Keratinocyte (primary cell): ENCODE data around the gene NAT9. TPM values are rescaled to one million over a fixed set of nuclear protein-coding genes. Genes with fewer than 3 reads are reported as not detected.

Experiments
- DNase-seq: peaks from one replicate; pipeline ENCODE4 v3.0.0-alpha.2; 2011; ENCODE audit warnings: low read depth, missing footprints, low spot score
- FAIRE-seq: peaks from 2 replicates; lab custom pipeline; 2011; peaks lifted over from hg19 to GRCh38; lab: Jason Lieb, UNC
- H2AFZ ChIP-seq: 2 replicates; pipeline ENCODE4 v1.6.0; 2012; ENCODE audit warnings: low read length, control low read depth, inconsistent platforms; ENCODE audit not compliant: control insufficient read depth
- H3K27ac ChIP-seq: 2 replicates; pipeline ENCODE4 v1.5.1; 2011; ENCODE audit warnings: low read length; ENCODE audit not compliant: control insufficient read depth, insufficient read depth
- H3K27me3 ChIP-seq: 3 replicates; pipeline ENCODE4 v1.6.0; 2011; ENCODE audit warnings: low read length; ENCODE audit not compliant: control insufficient read depth, insufficient read depth; ENCODE audit errors: extremely low read depth
- H3K36me3 ChIP-seq, 2 experiments: 2 replicates in 1 of 2; 3 replicates in 1 of 2; pipeline ENCODE4 v1.5.1; 2011; ENCODE audit warnings: low read length in 2 of 2, mild to moderate bottlenecking in 1 of 2; ENCODE audit not compliant: control insufficient read depth in 2 of 2, insufficient read depth in 2 of 2; ENCODE audit errors: extremely low read depth in 1 of 2
- H3K4me1 ChIP-seq: 3 replicates; pipeline ENCODE4 v1.5.1; 2011; ENCODE audit warnings: low read length; ENCODE audit not compliant: control insufficient read depth, insufficient read depth; ENCODE audit errors: extremely low read depth
- H3K4me2 ChIP-seq: 3 replicates; pipeline ENCODE4 v1.6.0; 2011; ENCODE audit warnings: low read depth, low read length; ENCODE audit not compliant: control insufficient read depth, insufficient read depth; ENCODE audit errors: extremely low read depth
- H3K4me3 ChIP-seq, 3 experiments: fragments of 200-600 bp in 1 of 3; sonication (generic) in 1 of 3; 2 replicates in 2 of 3; 3 replicates in 1 of 3; pipeline ENCODE4 v1.5.1; 2011 to 2016; ENCODE audit warnings: low read length in 3 of 3, mild to moderate bottlenecking in 3 of 3, control low read depth in 2 of 3, inconsistent platforms in 1 of 3, low read depth in 1 of 3, mixed read lengths in 1 of 3, mixed run types in 1 of 3, moderate library complexity in 1 of 3; ENCODE audit not compliant: control insufficient read depth in 2 of 3, insufficient read depth in 2 of 3; ENCODE audit errors: extremely low read depth in 1 of 3
- H3K79me2 ChIP-seq: 2 replicates; pipeline ENCODE4 v1.6.0; 2012; ENCODE audit warnings: low read length; ENCODE audit not compliant: control insufficient read depth, insufficient read depth
- H3K9ac ChIP-seq: 3 replicates; pipeline ENCODE4 v1.6.0; 2011; ENCODE audit warnings: low read length; ENCODE audit not compliant: control insufficient read depth, insufficient read depth; ENCODE audit errors: extremely low read depth
- H3K9me1 ChIP-seq: 3 replicates; pipeline ENCODE4 v1.6.0; 2011; ENCODE audit warnings: low read length; ENCODE audit not compliant: control insufficient read depth, insufficient read depth; ENCODE audit errors: extremely low read depth
- H3K9me3 ChIP-seq: 2 replicates; pipeline ENCODE4 v1.5.1; 2012; ENCODE audit warnings: low read depth, low read length; ENCODE audit not compliant: control insufficient read depth
- H4K20me1 ChIP-seq: 3 replicates; pipeline ENCODE4 v1.6.0; 2011; ENCODE audit warnings: low read length; ENCODE audit not compliant: control insufficient read depth, insufficient read depth; ENCODE audit errors: extremely low read depth
- EZH2 ChIP-seq: IDR thresholded peaks from one replicate; pipeline ENCODE4 v1.6.1; 2012; ENCODE audit warnings: inconsistent platforms, mild to moderate bottlenecking, low read length, moderate library complexity
- dilution Hi-C: fragments of 300-500 bp; cut with MboI; formaldehyde crosslinking; loops from one replicate; pipeline ENCODE4 v1.7.0; 2020; ENCODE audit warnings: low sequenced_read_pairs; ENCODE audit not compliant: extremely low pct_ligation_motif_present
- polyA plus RNA-seq, 5 experiments: library from polyadenylated mRNA; depleted of rRNA in 3 of 5; stranded (reverse) in 3 of 5; stranded (forward) in 1 of 5; unstranded in 1 of 5; fragments of >200 nt; gene quantifications; 1 replicate in 1 of 5; 2 replicates in 3 of 5; 3 replicates in 1 of 5; pipeline versions ENCODE4 v1.2.1 to v1.2.3, GENCODE V29; 2011 to 2012; ENCODE audit warnings: missing spikeins in 2 of 5, low read depth in 1 of 5, low replicate concordance in 1 of 5
- TF ChIP-seq, protein P1 (sequence below), 3 experiments: IDR thresholded peaks in 1 of 3; conservative IDR thresholded peaks in 1 of 3; optimal IDR thresholded peaks in 1 of 3; 2 replicates in 2 of 3; 3 replicates in 1 of 3; pipeline versions ENCODE3 to v1.5.1; 2011; ENCODE audit warnings: low read length in 3 of 3, mild to moderate bottlenecking in 3 of 3, moderate library complexity in 2 of 3, control low read depth in 1 of 3, inconsistent platforms in 1 of 3; ENCODE audit not compliant: insufficient read depth in 2 of 3; ENCODE audit errors: extremely low read depth in 1 of 3

The NAT9 gene
- polyA plus RNA-seq, 1 donor (not counting 4 experiments of a cell fraction or from before 2014, with no cell fraction given) = 34.6 TPM

DNA sequence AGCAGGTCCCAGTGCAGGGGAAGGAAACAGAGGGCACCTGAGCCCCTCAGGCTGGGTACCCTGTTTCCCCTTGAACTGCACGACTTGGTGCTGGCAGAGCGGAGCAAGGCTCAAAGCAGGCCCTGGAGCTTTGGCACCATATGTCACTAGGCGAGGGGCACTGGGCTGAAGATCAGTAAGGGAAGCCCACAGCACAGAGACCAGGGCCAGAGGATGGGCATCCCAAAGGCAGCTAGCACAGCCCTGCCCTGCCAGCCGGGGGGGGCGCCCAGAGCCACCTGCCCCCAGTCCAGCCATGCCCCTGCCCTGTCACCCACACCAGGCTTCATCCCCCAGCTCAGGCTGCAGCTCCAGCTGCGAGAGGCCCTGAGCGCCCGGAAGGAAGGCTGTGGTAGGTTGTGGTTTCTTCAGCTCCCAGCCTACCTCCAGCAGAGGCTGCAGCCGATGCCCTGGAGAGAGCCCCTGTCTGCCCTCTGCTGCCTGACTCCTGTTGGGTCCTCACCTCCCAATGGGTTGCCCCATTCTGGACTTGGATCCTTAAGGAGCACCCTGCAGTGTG lies 16.8 kb downstream of the NAT9 start:
- peaks cover 43% of the 10 kb centered on the region for H3K79me2 ChIP-seq

DNA sequence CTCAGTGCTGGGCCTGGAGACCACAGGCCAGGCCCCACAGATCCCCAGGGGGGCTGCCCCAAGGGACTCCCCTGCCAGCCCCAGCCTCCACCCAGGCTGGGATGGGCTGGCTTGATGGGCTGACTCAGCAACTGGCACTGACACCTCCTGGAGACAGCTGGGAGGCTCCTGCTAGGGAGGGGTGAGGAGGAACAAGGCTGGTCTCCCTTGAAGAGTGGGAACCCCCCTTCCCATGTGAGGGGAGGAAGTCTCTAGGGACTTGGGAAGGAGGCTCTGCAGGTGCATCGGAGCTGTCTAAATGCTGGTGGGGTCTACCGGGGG lies 17.3 kb downstream of the NAT9 start:
- H2AFZ ChIP-seq = no peak overlapping the region
- peak; percentile 87 for FAIRE-seq

More for the DNA sequence above, 16.8 kb downstream of the NAT9 start:
- H3K36me3 ChIP-seq = peaks cover 3 to 4% of the 10 kb centered on the region in 2 experiments
- no peaks in the 10 kb centered on the region for H3K9me3 ChIP-seq
- H3K4me1 ChIP-seq = peaks cover 41% of the 10 kb centered on the region
- DNase-seq = no peak
- H3K27me3 ChIP-seq = no peaks in the 10 kb centered on the region
- H3K9me1 ChIP-seq = peaks cover 7% of the 10 kb centered on the region
- no peak overlapping the region for H3K4me3 ChIP-seq
- H3K27ac ChIP-seq = peak overlapping the region; percentile 83
- peak overlapping the region; percentile 78 for H3K4me2 ChIP-seq
- H2AFZ ChIP-seq = no peak overlapping the region
- TF ChIP-seq, protein P1, sequence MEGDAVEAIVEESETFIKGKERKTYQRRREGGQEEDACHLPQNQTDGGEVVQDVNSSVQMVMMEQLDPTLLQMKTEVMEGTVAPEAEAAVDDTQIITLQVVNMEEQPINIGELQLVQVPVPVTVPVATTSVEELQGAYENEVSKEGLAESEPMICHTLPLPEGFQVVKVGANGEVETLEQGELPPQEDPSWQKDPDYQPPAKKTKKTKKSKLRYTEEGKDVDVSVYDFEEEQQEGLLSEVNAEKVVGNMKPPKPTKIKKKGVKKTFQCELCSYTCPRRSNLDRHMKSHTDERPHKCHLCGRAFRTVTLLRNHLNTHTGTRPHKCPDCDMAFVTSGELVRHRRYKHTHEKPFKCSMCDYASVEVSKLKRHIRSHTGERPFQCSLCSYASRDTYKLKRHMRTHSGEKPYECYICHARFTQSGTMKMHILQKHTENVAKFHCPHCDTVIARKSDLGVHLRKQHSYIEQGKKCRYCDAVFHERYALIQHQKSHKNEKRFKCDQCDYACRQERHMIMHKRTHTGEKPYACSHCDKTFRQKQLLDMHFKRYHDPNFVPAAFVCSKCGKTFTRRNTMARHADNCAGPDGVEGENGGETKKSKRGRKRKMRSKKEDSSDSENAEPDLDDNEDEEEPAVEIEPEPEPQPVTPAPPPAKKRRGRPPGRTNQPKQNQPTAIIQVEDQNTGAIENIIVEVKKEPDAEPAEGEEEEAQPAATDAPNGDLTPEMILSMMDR (optimal IDR thresholded peaks at IDR 0.05 in 1 of 3, IDR thresholded peaks at IDR 0.05 in 1 of 3, conservative IDR thresholded peaks at IDR 0.05 in 1 of 3; ENCODE audit: extremely low read depth in 1 of 3, insufficient read depth in 2 of 3, low read length in 3 of 3) = peak; percentile 1 to 38 (median 21)
- TF ChIP-seq EZH2 = no peak
- H3K9ac ChIP-seq = peak overlapping the region; percentile 67
- FAIRE-seq = peak; percentile 63
- dilution Hi-C loops = no loop called here
- H4K20me1 ChIP-seq = no peaks in the 10 kb centered on the region

More for the DNA sequence above, 17.3 kb downstream of the NAT9 start:
- dilution Hi-C loops = no loop called here
- DNase-seq = no peak
- peaks cover 41% of the 10 kb centered on the region for H3K4me1 ChIP-seq
- peaks cover 7% of the 10 kb centered on the region for H3K9me1 ChIP-seq
- no peak for TF ChIP-seq EZH2
- TF ChIP-seq, protein P1 (optimal IDR thresholded peaks at IDR 0.05 in 1 of 3, IDR thresholded peaks at IDR 0.05 in 1 of 3, conservative IDR thresholded peaks at IDR 0.05 in 1 of 3; ENCODE audit: extremely low read depth in 1 of 3, insufficient read depth in 2 of 3, low read length in 3 of 3) = peak in 1 of 3 experiments; percentile 23
- H3K27me3 ChIP-seq = no peaks in the 10 kb centered on the region
- no peak overlapping the region for H3K4me3 ChIP-seq
- H3K9ac ChIP-seq = peak overlapping the region; percentile 50
- peak overlapping the region; percentile 50 for H3K27ac ChIP-seq
- no peaks in the 10 kb centered on the region for H3K9me3 ChIP-seq
- H3K36me3 ChIP-seq = no peaks in the 10 kb centered on the region
- peaks cover 43% of the 10 kb centered on the region for H3K79me2 ChIP-seq
- peak overlapping the region; percentile 78 for H3K4me2 ChIP-seq
- H4K20me1 ChIP-seq = no peaks in the 10 kb centered on the region
